Measurements from ENCODE around the gene ASS1. TPM values are rescaled to one million over a fixed set of nuclear protein-coding genes. Genes with fewer than 3 reads are reported as not detected.

Gene ASS1
- total RNA-seq, 1 donor from 2014 or later, result 4.5 TPM

- H3K27ac Mint-ChIP-seq (ENCODE audit: unreplicated experiment), result no peak overlapping the region
- no peak for TF ChIP-seq CTCF (conservative IDR thresholded peaks at IDR 0.05)
Measured at GRCh38 chr9:130498918-130499698, 54.3 kb downstream of the ASS1 start.

GRCh38 chr9:130499804-130500263, 55.1 kb downstream of the ASS1 start:
- no peak overlapping the region for H3K4me3 Mint-ChIP-seq

More at GRCh38 chr9:130498918-130499698, 54.3 kb downstream of the ASS1 start:
- H3K36me3 Mint-ChIP-seq (ENCODE audit: low read depth), result peaks cover 10% of the 10 kb centered on the region
- H3K4me1 Mint-ChIP-seq, result peaks cover 31% of the 10 kb centered on the region
- peaks cover 3% of the 10 kb centered on the region for H3K27me3 Mint-ChIP-seq (ENCODE audit: low read depth)
- H3K4me3 Mint-ChIP-seq, result no peak overlapping the region
- no peak for DNase-seq (ENCODE audit: low read depth, low spot score)
- H3K9me3 Mint-ChIP-seq, result peaks cover 9% of the 10 kb centered on the region

GRCh38 chr9:130500340-130501180, 55.8 kb downstream of the ASS1 start:
- TF ChIP-seq CTCF (conservative IDR thresholded peaks at IDR 0.05), result no peak
- Mint-ChIP-seq H3K36me3 (ENCODE audit: low read depth) (peaks cover 4% of the 10 kb centered on the region), H3K9me3 (peaks cover 4% of the 10 kb centered on the region), H3K4me3 (no peak overlapping the region), H3K27me3 (ENCODE audit: low read depth) (peaks cover 3% of the 10 kb centered on the region), H3K4me1 (peaks cover 31% of the 10 kb centered on the region), H3K27ac (ENCODE audit: unreplicated experiment) (peak overlapping the region; percentile 19)
- no peak for DNase-seq (ENCODE audit: low read depth, low spot score)

More at GRCh38 chr9:130499804-130500263, 55.1 kb downstream of the ASS1 start:
- DNase-seq (ENCODE audit: low read depth, low spot score), result no peak
- Mint-ChIP-seq H3K9me3 (peaks cover 9% of the 10 kb centered on the region), H3K27me3 (ENCODE audit: low read depth) (peaks cover 3% of the 10 kb centered on the region), H3K36me3 (ENCODE audit: low read depth) (peaks cover 8% of the 10 kb centered on the region), H3K4me1 (peaks cover 31% of the 10 kb centered on the region), H3K27ac (ENCODE audit: unreplicated experiment) (no peak overlapping the region)
- TF ChIP-seq CTCF (conservative IDR thresholded peaks at IDR 0.05), result no peak

GRCh38 chr9:130501639-130502038, 56.9 kb downstream of the ASS1 start:
- H3K4me1 Mint-ChIP-seq, result peaks cover 31% of the 10 kb centered on the region

More at GRCh38 chr9:130501639-130502038, 56.9 kb downstream of the ASS1 start:
- no peaks in the 10 kb centered on the region for H3K36me3 Mint-ChIP-seq (ENCODE audit: low read depth)
- no peak overlapping the region for H3K27ac Mint-ChIP-seq (ENCODE audit: unreplicated experiment)
- H3K27me3 Mint-ChIP-seq (ENCODE audit: low read depth), result peaks cover 3% of the 10 kb centered on the region
- H3K4me3 Mint-ChIP-seq, result no peak overlapping the region
- H3K9me3 Mint-ChIP-seq, result no peaks in the 10 kb centered on the region
- no peak for DNase-seq (ENCODE audit: low read depth, low spot score)
- no peak for TF ChIP-seq CTCF (conservative IDR thresholded peaks at IDR 0.05)
